Gastrocnemius medialis (tissue), 4 donors: ENCODE results near the gene CD46. TPM values are rescaled to one million over a fixed set of nuclear protein-coding genes. Genes with fewer than 3 reads are reported as not detected.

Source experiments
- ATAC-seq, 2 donors: fragments of 150-250 bp; one replicate each; pipeline ENCODE4 v1.9.1; 2016
- DNase-seq, 2 donors: peaks; one replicate each; pipeline ENCODE4 v3.0.0-alpha.2; 2019
- H3K27ac ChIP-seq, 4 donors: fragments of 200-600 bp; sonication (generic); 1 replicate in 1 of 4; 2 replicates in 3 of 4; pipeline ENCODE4 v1.5.1; 2016 to 2018; ENCODE audit warnings: mild to moderate bottlenecking in 2 of 4, moderate library complexity in 1 of 4
- H3K27me3 ChIP-seq, 3 donors: fragments of 200-600 bp; sonication (generic) in 2 of 3; 1 replicate in 1 of 3; 2 replicates in 2 of 3; pipeline versions ENCODE4 v1.5.1 to v1.6.0; 2016 to 2019; ENCODE audit warnings: mild to moderate bottlenecking in 1 of 3, moderate library complexity in 1 of 3
- H3K36me3 ChIP-seq, 2 donors: fragments of 200-600 bp; sonication (generic) in 1 of 2; one replicate each; pipeline ENCODE4 v1.5.1; 2017 to 2018
- H3K4me1 ChIP-seq, 2 donors: fragments of 200-600 bp; sonication (generic) in 1 of 2; one replicate each; pipeline ENCODE4 v1.5.1; 2016 to 2017; ENCODE audit warnings: mild to moderate bottlenecking in 2 of 2
- H3K4me3 ChIP-seq, 4 donors: fragments of 200-600 bp; sonication (generic) in 3 of 4; 1 replicate in 1 of 4; 2 replicates in 3 of 4; pipeline ENCODE4 v1.5.1; 2016 to 2019; ENCODE audit warnings: mild to moderate bottlenecking in 2 of 4
- H3K9me3 ChIP-seq, 3 donors: fragments of 200-600 bp; sonication (generic) in 2 of 3; 1 replicate in 1 of 3; 2 replicates in 2 of 3; pipeline ENCODE4 v1.5.1; 2016 to 2019
- CTCF ChIP-seq, 5 experiments: fragments of 450-650 bp in 3 of 5; fragments of 200-600 bp in 2 of 5; sonication (generic) in 2 of 5; IDR thresholded peaks in 4 of 5; conservative IDR thresholded peaks in 1 of 5; 1 replicate in 4 of 5; 2 replicates in 1 of 5; pipeline ENCODE4 v1.5.1; 2016 to 2019; ENCODE audit warnings: antibody characterized with exemption in 5 of 5, mild to moderate bottlenecking in 3 of 5, moderate library complexity in 3 of 5
- POLR2A ChIP-seq, 2 donors: fragments of 450-650 bp; IDR thresholded peaks; one replicate each; pipeline ENCODE4 v1.6.1; 2017; ENCODE audit warnings: antibody characterized with exemption in 2 of 2, mild to moderate bottlenecking in 2 of 2, moderate library complexity in 2 of 2
- in situ Hi-C, 4 donors: fragments of 200-750 bp; cut with MboI; loops; one replicate each; pipeline versions ENCODE4 v1.15.0 to v1.8.0; 2017; ENCODE audit warnings: low sequenced_read_pairs in 4 of 4
- intact Hi-C: fragments of 100-400 bp; cut with DNase I; formaldehyde crosslinking; loops from one replicate; pipeline ENCODE4 v1.15.1; 2023; ENCODE audit warnings: low total_unique reads
- total RNA-seq, 4 donors: library from RNA; depleted of rRNA; stranded (reverse); fragments of >200 nt; gene quantifications; one replicate each; pipeline versions ENCODE4 v1.1.0 to v1.2.3, GENCODE V29; 2016

CD46 gene
- total RNA-seq, 4 donors from 2014 or later: 42.1 to 101 (median 80.2) TPM

DNA sequence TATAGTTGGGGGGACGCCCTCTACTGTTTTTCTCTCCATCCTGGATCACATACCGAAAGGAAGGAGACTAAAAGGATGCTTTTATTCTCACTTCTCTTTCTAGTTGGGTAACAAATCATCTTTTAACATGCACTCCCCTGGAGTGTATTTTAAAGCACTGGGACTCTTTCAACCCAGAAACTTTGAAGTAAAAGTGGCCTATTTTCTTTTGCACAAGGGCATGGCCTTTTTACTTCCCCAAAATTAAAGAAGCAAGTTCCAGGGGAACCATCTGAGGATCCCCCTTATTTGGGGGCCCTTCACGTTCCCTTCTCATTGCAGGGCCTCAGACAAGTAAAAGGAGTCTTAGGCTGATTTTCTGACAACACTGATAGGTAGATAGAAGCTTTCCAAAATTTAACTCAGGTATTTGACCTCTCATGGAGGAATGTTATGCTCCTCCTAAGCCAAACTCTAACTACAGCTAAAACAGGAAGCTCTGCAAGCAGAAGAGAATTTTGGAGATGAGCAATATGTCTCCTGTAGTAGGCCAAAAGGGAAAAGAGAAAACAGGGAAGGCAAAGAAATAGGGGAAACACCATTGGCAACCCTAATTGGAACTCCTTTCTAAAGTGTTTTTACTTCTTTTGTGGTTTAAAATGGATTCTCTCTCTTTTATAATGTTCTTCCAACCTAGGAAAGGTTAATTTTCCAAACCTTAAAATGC is 8.9 kb upstream of the CD46 start:
- Histone ChIP-seq H3K4me1 (no peaks in the 10 kb centered on the region), H3K9me3 (no peaks in the 10 kb centered on the region), H3K36me3 (no peaks in the 10 kb centered on the region), H3K27ac (no peak overlapping the region), H3K4me3 (no peak overlapping the region), H3K27me3 (no peaks in the 10 kb centered on the region)
- in situ Hi-C loops (no loop called here), intact Hi-C loops (no loop called here)
- TF ChIP-seq CTCF (IDR thresholded peaks at IDR 0.05 in 4 of 5, conservative IDR thresholded peaks at IDR 0.05 in 1 of 5): no peak
- no peak for TF ChIP-seq POLR2A (IDR thresholded peaks at IDR 0.05)
- no peak for DNase-seq
- no peak for ATAC-seq

DNA sequence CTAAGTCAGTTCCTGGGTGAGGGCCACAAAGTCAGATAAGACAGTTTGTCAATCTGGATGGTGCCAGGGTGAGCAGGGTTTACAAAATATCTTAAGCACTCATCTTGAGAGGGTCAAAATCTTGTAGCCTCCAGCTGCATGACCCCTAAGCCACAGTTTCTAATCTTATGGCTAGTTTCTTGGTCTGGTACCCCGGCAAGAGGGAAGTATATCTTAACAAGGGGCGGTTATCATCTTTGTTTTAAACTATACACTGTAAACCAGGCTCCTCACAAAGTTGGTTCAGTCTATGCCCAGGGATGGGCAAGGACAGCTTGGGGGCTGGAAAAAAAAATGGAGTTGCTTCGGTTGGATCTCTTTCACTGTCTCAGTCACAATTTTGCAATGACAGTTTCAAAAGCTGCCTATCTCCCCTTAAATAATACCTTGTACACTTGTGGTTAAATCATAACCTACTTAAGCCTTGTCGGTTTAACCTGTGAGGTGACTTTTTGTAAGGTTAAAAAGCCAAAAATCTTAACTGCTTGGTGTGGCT is 7.8 kb upstream of the CD46 start:
- Histone ChIP-seq H3K9me3 (no peaks in the 10 kb centered on the region), H3K27me3 (no peaks in the 10 kb centered on the region), H3K36me3 (no peaks in the 10 kb centered on the region), H3K4me1 (no peaks in the 10 kb centered on the region), H3K27ac (no peak overlapping the region), H3K4me3 (no peak overlapping the region)
- intact Hi-C loops: no loop called here
- TF ChIP-seq POLR2A (IDR thresholded peaks at IDR 0.05) (no peak), CTCF (IDR thresholded peaks at IDR 0.05 in 4 of 5, conservative IDR thresholded peaks at IDR 0.05 in 1 of 5) (no peak)
- DNase-seq (no peak), ATAC-seq (no peak)
- in situ Hi-C loops: no loop called here

- Histone ChIP-seq H3K36me3 (no peaks in the 10 kb centered on the region), H3K4me1 (peaks cover 0 to under 1% of the 10 kb centered on the region in 2 donors), H3K27me3 (no peaks in the 10 kb centered on the region), H3K4me3 (no peak overlapping the region), H3K9me3 (no peaks in the 10 kb centered on the region), H3K27ac (no peak overlapping the region)
- DNase-seq (no peak), ATAC-seq (no peak)
- TF ChIP-seq CTCF (IDR thresholded peaks at IDR 0.05 in 4 of 5, conservative IDR thresholded peaks at IDR 0.05 in 1 of 5) (no peak), POLR2A (IDR thresholded peaks at IDR 0.05) (no peak)
- intact Hi-C loops (no loop called here), in situ Hi-C loops (no loop called here)
Measured at GRCh38 chr1:207745285-207745684, 6.6 kb upstream of the CD46 start.

DNA sequence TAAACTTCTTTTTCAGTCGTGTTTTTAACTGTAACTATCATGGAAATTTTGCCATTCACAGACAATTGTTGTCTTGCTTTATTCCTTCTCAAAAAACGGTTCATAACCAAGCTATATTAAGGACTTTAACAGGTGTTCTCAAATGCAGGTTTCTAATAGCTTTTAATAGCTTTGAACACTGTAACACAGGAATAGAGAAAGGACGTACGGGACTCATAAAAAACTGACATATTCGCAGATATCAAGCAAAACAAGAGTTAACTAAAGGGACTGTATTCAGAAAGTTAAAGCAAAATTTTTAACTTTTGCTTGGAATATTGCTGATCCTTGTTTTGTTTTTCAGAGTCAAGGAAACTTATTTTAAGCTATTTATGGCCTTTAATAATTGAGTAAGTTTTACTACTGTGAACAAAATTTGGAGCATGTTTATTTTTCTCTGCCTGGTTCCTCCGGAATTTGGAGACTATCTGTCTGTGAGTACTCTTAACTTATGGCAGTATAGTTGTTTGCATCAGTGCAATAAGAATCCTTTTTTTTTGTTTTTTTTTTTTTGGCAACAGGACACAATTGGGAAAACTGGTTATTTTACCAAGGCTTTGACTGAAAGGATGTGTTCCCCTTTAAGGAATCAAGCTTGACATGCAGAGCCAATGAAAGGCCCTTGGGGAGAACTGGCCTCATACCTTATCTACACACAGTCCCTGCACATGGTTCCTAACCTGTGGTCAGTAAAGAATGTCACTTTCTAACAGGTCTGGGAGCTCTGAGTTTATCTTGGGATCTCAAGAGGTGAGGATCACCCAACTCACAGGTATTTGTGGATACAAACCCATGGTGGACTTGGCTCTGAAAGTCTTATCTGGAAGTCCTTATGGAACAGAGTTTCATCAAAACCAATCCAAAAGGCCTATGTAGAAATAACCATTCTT is 5.8 kb upstream of the CD46 start:
- Histone ChIP-seq H3K27ac (no peak overlapping the region), H3K4me1 (peaks cover 7 to 8% of the 10 kb centered on the region in 2 donors), H3K4me3 (no peak overlapping the region), H3K36me3 (no peaks in the 10 kb centered on the region), H3K27me3 (no peaks in the 10 kb centered on the region), H3K9me3 (no peaks in the 10 kb centered on the region)
- in situ Hi-C loops (no loop called here), intact Hi-C loops (no loop called here)
- ATAC-seq: no peak
- TF ChIP-seq CTCF (IDR thresholded peaks at IDR 0.05 in 4 of 5, conservative IDR thresholded peaks at IDR 0.05 in 1 of 5): no peak
- no peak for TF ChIP-seq POLR2A (IDR thresholded peaks at IDR 0.05)
- DNase-seq: no peak
